ENCODE results near the gene PVR. TPM values are rescaled to one million over a fixed set of nuclear protein-coding genes. Genes with fewer than 3 reads are reported as not detected.

PVR gene
- total and polyA plus RNA-seq, 10 of the 15 experiments (the other 5 are each of a cell fraction or from before 2014, with no cell fraction given), result 0.07 to 4.0 (median 1.9) TPM

- TF ChIP-seq, protein P1, sequence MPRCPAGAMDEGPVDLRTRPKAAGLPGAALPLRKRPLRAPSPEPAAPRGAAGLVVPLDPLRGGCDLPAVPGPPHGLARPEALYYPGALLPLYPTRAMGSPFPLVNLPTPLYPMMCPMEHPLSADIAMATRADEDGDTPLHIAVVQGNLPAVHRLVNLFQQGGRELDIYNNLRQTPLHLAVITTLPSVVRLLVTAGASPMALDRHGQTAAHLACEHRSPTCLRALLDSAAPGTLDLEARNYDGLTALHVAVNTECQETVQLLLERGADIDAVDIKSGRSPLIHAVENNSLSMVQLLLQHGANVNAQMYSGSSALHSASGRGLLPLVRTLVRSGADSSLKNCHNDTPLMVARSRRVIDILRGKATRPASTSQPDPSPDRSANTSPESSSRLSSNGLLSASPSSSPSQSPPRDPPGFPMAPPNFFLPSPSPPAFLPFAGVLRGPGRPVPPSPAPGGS (IDR thresholded peaks at IDR 0.05; ENCODE audit: borderline replicate concordance, insufficient read depth, low read depth, low read length, poor library complexity, severe bottlenecking), result no peak
Measured at GRCh38 chr19:44702551-44703176, 59.0 kb downstream of the PVR start (continued).

DNA sequence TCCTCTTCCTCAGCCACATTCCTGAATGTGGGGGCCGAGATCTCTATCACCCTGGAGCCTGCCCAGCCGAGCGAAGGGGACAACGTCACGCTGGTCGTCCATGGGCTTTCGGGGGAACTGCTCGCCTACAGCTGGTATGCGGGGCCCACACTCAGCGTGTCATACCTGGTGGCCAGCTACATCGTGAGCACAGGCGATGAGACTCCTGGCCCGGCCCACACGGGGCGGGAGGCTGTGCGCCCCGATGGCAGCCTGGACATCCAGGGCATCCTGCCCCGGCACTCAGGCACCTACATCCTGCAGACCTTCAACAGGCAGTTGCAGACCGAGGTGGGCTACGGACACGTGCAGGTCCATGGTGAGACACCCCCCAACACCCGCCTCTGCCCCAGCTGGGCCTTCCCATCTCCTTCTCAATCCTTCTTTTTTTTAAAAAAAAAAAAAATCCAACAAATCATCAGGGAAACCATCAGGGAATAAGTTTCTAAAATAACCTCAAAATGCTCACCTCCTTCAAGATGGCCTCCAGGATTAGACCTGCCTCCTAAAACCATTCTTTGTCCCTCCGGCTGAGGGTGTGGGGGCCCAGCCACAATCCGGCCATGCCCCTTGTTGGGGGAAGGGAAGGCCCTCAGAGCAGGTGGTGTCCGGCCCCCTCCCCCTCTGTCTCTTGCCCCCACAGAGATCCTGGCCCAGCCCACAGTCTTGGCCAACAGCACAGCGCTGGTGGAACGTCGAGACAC is 59.8 kb downstream of the PVR start:
- ATAC-seq (no peak), FAIRE-seq (no peak), DNase-seq (ENCODE audit: low read depth, low spot score) (no peak)
- TF ChIP-seq GABPA (IDR thresholded peaks at IDR 0.05; ENCODE audit: low read depth), result no peak
- TF ChIP-seq PBX3 (IDR thresholded peaks at IDR 0.05; ENCODE audit: insufficient replicate concordance, low read depth, low read length), result no peak
- no peak for TF ChIP-seq BHLHE40 (IDR thresholded peaks at IDR 0.05; ENCODE audit: borderline replicate concordance in 1 of 2, low read depth in 2 of 2, low read length in 1 of 2)
- no peak for TF ChIP-seq FOXM1 (IDR thresholded peaks at IDR 0.05; ENCODE audit: low read depth, low read length)
- no peak for TF ChIP-seq EZH2 (IDR thresholded peaks at IDR 0.05; ENCODE audit: borderline replicate concordance, control insufficient read depth, low read depth, low read length)
- Histone ChIP-seq H3K79me2 (ENCODE audit: control insufficient read depth, insufficient read depth, low read length) (no peaks in the 10 kb centered on the region), H3K27ac (ENCODE audit: control insufficient read depth, insufficient read depth) (no peak overlapping the region), H3K4me3 (no peak overlapping the region), H3K4me2 (ENCODE audit: control insufficient read depth, insufficient read depth) (no peak overlapping the region), H3K9me3 (replicated peaks; ENCODE audit: control insufficient read depth, insufficient read depth, low read length) (no peaks in the 10 kb centered on the region), H3K4me1 (ENCODE audit: control insufficient read depth, insufficient read depth, low read length) (no peaks in the 10 kb centered on the region; the same call in 1 of the 2 replicates), H2AFZ (ENCODE audit: control insufficient read depth, low read depth, low read length) (no peak overlapping the region), H3K9ac (ENCODE audit: control insufficient read depth, insufficient read depth, low read length) (no peak overlapping the region), H3K36me3 (ENCODE audit: control insufficient read depth in 2 of 2, insufficient read depth in 2 of 2, low read length in 1 of 2) (no peaks in the 10 kb centered on the region), H3K27me3 (replicated peaks in 1 of 2; ENCODE audit: control insufficient read depth in 2 of 2, insufficient read depth in 2 of 2, low read length in 1 of 2) (no peaks in the 10 kb centered on the region), H4K20me1 (ENCODE audit: control insufficient read depth, insufficient read depth) (no peaks in the 10 kb centered on the region)
- ChIA-PET RAD21 (ENCODE audit: unreplicated experiment) (no interaction called here), CTCF (no interaction called here), SMC1A (ENCODE audit: uncharacterized antibody, unreplicated experiment) (interaction anchor here (1.4 kb wide), 1 partner anchor 104 kb away, joined by 3 read pairs; no protein-coding TSS in a partner anchor), POLR2A (no interaction called here)
- intact Hi-C loops (cut with micrococcal nuclease; ENCODE audit: unreplicated experiment) (no loop called here), in situ Hi-C loops (cut with MboI) (no loop called here)
- 71% methylated on average over 21 of the region's 28 CpGs for WGBS (ENCODE audit: insufficient coverage, insufficient replicate concordance, low lambda C conversion rate, missing lambda C conversion rate)
- no TSS peak for BruUV-seq (replicated peaks)
